ENCODE data around the gene NAP1L4.
"Not testable (repeated sequence)": the region's sequence is repeated elsewhere in the genome, so short reads cannot be mapped to it uniquely, and the experiment has no call there.

NAP1L4 gene

GRCh38 chr11:2954263-2954662 is 37.9 kb downstream of the NAP1L4 start:
- no peak for DNase-seq

GRCh38 chr11:2952290-2952689 is 39.8 kb downstream of the NAP1L4 start:
- no peak for DNase-seq

- no peak for DNase-seq
Measured at GRCh38 chr11:2951231-2952110, 40.7 kb downstream of the NAP1L4 start.

GRCh38 chr11:2950825-2951224 is 41.3 kb downstream of the NAP1L4 start:
- DNase-seq: no peak

GRCh38 chr11:2949920-2950319 is 42.2 kb downstream of the NAP1L4 start:
- DNase-seq: no peak

- DNase-seq: no peak
Measured at GRCh38 chr11:2947744-2948143, 44.4 kb downstream of the NAP1L4 start.

GRCh38 chr11:2945757-2946287 is 46.3 kb downstream of the NAP1L4 start:
- DNase-seq: no peak

GRCh38 chr11:2945031-2945756 is 46.9 kb downstream of the NAP1L4 start:
- DNase-seq: no peak

- DNase-seq: no peak
Measured at GRCh38 chr11:2944530-2944929, 47.6 kb downstream of the NAP1L4 start.

GRCh38 chr11:2943711-2944118 is 48.4 kb downstream of the NAP1L4 start:
- no peak for DNase-seq

- no peak for DNase-seq
Measured at GRCh38 chr11:2942872-2943710, 49.0 kb downstream of the NAP1L4 start.

- DNase-seq: no peak
Measured at GRCh38 chr11:2942447-2942846, 49.7 kb downstream of the NAP1L4 start.

- peak; percentile 31 for DNase-seq
Measured at GRCh38 chr11:2940921-2941821, 51.0 kb downstream of the NAP1L4 start.

- DNase-seq: peak; percentile 54
Measured at GRCh38 chr11:2940147-2940920, 51.8 kb downstream of the NAP1L4 start.

GRCh38 chr11:2938458-2939418 is 53.4 kb downstream of the NAP1L4 start:
- not testable (repeated sequence) for DNase-seq

- DNase-seq: not testable (repeated sequence)
Measured at GRCh38 chr11:2937641-2938457, 54.3 kb downstream of the NAP1L4 start.

- no peak for DNase-seq
Measured at GRCh38 chr11:2934611-2935239, 57.4 kb downstream of the NAP1L4 start.

GRCh38 chr11:2934021-2934550 is 58.0 kb downstream of the NAP1L4 start:
- no peak for DNase-seq
